HL-60 (cell line): ENCODE measurements around the gene DCBLD1.

Experiments used
- DNase-seq, 2 experiments: peaks; one replicate each; pipeline ENCODE4 v3.0.0-alpha.2; 2010 to 2020; ENCODE audit warnings: low read depth in 1 of 2, low spot score in 1 of 2
- H3K27ac ChIP-seq: fragments of 250-450 bp; sonication (Bioruptor Pico); replicated peaks from 2 replicates; pipeline ENCODE4 v1.5.1; 2020; ENCODE audit warnings: mild to moderate bottlenecking, moderate library complexity
- H3K27me3 ChIP-seq: fragments of 250-450 bp; sonication (Bioruptor Pico); 2 replicates; pipeline ENCODE4 v1.5.1; 2021; ENCODE audit warnings: mild to moderate bottlenecking, moderate library complexity; ENCODE audit not compliant: insufficient read depth, poor library complexity, severe bottlenecking
- H3K4me3 ChIP-seq: replicated peaks from 2 replicates; pipeline ENCODE4 v1.5.1; 2011; ENCODE audit warnings: mild to moderate bottlenecking, control low read depth, low read length; ENCODE audit not compliant: insufficient read depth
- CTCF ChIP-seq: IDR thresholded peaks from one replicate; pipeline ENCODE4 v1.5.1; 2011; ENCODE audit warnings: low read length, control low read depth, inconsistent platforms; ENCODE audit not compliant: insufficient read depth
- GABPA ChIP-seq: IDR thresholded peaks from 2 replicates; pipeline ENCODE4 v1.6.1; 2012; ENCODE audit warnings: low read depth
- POLR2AphosphoS5 ChIP-seq: IDR thresholded peaks from 2 replicates; pipeline ENCODE4 v1.6.1; 2012; ENCODE audit warnings: low read depth
- SPI1 ChIP-seq: IDR thresholded peaks from 2 replicates; pipeline ENCODE4 v1.6.1; 2012; ENCODE audit warnings: low read depth, mild to moderate bottlenecking, borderline replicate concordance
- TF ChIP-seq, protein P1 (sequence below): IDR thresholded peaks from 2 replicates; pipeline ENCODE4 v1.6.1; 2012; ENCODE audit warnings: low read depth; ENCODE audit not compliant: insufficient replicate concordance

DCBLD1 gene

DNA sequence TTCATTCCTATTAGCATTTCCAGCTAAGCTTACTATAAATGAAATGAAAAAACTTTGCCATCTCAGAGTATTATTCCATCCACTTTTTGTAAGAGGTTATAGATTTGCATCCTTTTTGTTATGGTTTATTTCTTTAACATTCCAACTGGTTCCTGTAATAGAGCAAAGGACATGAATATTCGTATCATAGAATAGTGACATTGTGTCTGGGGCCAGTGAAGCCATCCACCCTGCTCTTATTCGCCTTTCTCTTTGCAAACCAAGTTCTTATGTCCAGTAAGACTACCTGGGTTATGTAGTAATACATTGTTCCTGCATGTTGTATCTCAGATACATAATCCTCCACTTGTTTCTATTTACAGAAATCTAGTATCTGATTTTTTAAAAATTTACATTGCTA is 43.1 kb downstream of the DCBLD1 start:
- Histone ChIP-seq H3K27me3 (no peaks in the 10 kb centered on the region), H3K4me3 (no peak overlapping the region), H3K27ac (no peak overlapping the region)
- no peak for TF ChIP-seq GABPA
- DNase-seq, result no peak

DNA sequence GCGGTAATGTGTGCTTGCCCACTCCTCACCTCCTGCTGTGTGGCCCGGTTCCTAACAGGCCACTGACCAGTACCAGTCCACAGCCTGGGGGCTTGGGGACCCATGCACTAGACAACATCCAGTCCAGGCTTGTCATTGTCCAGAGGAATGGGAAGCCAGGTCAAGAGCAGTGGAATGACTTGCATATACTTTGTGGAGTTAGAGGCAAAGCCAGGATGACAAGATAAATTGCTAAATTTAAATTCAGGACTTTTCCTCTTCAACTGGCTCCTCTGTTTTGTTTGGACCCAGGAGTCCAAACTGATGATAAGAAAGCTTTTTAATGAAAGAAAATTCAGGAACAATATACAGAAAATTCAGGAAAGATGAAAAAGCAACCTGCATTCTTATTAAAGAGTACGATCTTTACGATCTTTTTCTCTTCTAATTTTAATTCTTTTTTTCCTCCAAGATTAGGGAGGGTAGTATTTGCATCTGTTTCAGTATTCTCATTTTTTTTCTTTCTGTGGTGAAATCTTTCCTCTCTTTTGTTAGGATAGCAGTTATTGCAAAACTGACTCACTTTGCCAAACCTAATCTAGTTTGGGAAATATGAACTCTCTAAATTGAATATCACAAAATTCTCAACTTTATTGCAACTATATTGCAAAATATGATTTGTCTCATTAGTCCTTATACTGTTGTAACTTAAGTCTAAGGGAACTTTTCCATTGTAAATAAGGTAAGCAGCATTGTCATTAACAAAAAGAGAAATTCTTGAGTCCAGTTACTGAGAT is 48.2 kb downstream of the DCBLD1 start:
- Histone ChIP-seq H3K27me3 (no peaks in the 10 kb centered on the region), H3K4me3 (no peak overlapping the region), H3K27ac (no peak overlapping the region)
- no peak for DNase-seq
- TF ChIP-seq, protein P1, sequence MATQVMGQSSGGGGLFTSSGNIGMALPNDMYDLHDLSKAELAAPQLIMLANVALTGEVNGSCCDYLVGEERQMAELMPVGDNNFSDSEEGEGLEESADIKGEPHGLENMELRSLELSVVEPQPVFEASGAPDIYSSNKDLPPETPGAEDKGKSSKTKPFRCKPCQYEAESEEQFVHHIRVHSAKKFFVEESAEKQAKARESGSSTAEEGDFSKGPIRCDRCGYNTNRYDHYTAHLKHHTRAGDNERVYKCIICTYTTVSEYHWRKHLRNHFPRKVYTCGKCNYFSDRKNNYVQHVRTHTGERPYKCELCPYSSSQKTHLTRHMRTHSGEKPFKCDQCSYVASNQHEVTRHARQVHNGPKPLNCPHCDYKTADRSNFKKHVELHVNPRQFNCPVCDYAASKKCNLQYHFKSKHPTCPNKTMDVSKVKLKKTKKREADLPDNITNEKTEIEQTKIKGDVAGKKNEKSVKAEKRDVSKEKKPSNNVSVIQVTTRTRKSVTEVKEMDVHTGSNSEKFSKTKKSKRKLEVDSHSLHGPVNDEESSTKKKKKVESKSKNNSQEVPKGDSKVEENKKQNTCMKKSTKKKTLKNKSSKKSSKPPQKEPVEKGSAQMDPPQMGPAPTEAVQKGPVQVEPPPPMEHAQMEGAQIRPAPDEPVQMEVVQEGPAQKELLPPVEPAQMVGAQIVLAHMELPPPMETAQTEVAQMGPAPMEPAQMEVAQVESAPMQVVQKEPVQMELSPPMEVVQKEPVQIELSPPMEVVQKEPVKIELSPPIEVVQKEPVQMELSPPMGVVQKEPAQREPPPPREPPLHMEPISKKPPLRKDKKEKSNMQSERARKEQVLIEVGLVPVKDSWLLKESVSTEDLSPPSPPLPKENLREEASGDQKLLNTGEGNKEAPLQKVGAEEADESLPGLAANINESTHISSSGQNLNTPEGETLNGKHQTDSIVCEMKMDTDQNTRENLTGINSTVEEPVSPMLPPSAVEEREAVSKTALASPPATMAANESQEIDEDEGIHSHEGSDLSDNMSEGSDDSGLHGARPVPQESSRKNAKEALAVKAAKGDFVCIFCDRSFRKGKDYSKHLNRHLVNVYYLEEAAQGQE, result no peak
- TF ChIP-seq GABPA, result no peak
- TF ChIP-seq POLR2AphosphoS5, result no peak
- no peak for TF ChIP-seq CTCF
- TF ChIP-seq SPI1, result no peak

DNA sequence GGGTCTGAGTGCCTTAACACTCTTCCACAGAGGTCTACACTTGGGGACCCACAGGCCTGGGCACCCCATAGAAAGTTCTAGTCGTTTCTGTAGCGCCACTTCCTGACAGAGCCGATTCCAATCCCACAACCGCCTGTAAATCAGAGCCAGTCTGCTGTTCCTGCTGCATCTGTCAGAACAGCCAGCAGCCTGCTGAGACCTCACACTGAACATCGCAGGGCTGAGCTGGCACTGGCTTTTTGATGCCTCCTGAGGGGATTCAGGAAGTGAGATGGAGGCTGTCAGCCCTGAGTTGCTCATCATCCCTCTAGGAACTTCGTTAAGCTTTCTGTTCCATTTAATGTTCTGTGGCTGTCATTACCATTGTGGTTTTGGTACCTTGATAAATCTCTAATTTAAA is 48.9 kb downstream of the DCBLD1 start:
- no peak overlapping the region for H3K4me3 ChIP-seq
- H3K27ac ChIP-seq, result no peak overlapping the region
- TF ChIP-seq CTCF (no peak), POLR2AphosphoS5 (no peak), GABPA (no peak)
- no peak for DNase-seq
- H3K27me3 ChIP-seq, result no peaks in the 10 kb centered on the region

DNA sequence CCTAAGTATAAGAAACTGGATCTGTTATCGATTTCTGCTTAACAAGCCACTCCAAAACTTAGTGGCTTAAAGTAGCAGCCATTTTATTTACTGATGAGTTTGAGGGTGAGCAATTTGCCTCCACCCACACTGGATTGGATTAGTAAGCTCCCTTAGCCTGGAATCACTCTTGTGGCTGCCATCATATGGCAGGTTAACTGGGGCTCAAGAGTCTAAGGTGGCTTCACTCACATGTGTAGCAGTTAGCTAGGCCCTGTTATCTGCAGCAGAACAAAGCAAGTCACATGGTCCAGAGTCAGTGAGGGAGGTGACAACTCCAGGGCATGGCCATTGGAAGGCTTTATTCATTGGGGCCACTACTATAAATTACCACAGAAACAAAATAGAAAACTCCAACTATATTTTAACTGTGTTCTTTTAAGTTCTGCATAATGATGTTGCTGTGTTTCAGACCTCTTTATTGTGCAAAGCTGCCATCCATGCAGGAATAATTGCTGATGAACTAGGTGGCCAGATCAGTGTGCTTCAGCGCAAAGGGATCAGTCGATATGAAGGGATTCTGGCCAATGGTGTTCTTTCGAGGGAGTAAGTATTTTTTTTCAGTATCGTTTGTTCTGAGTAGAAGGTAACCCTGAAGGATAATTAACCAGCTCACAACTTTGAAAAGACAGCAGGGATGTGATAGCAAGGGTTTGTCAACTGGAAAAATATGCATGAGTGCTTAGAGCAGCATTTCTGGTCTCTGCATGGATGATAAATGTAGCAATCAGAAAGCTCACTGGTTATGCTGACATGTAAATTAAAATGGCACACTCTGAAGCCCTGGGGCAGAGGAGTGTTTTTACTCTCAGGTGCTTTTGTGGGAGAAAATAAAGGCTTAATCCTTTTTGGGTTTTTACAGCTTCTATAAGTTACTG is 49.6 kb downstream of the DCBLD1 start:
- TF ChIP-seq, protein P1, result no peak
- TF ChIP-seq CTCF (no peak), POLR2AphosphoS5 (no peak), SPI1 (no peak), GABPA (no peak)
- no peaks in the 10 kb centered on the region for H3K27me3 ChIP-seq
- no peak overlapping the region for H3K27ac ChIP-seq
- DNase-seq, result no peak
- H3K4me3 ChIP-seq, result no peak overlapping the region
